Panc1 (cell line): ENCODE data around the gene FAM90A26.
"Not testable (repeated sequence)": the region's sequence is repeated elsewhere in the genome, so short reads cannot be mapped to it uniquely, and the experiment has no call there.

ENCODE experiments used
- POLR2AphosphoS5 ChIP-seq: IDR thresholded peaks from 2 replicates; pipeline ENCODE4 v1.6.1; 2012; ENCODE audit warnings: mild to moderate bottlenecking, low read depth, low read length, moderate library complexity
- TCF7L2 ChIP-seq: IDR thresholded peaks from 2 replicates; pipeline ENCODE4 v1.6.1; 2011; ENCODE audit warnings: mild to moderate bottlenecking, low read depth, low read length, inconsistent platforms

GRCh38 chr4:9131420-9131819, 38.8 kb upstream of the FAM90A26 start:
- TF ChIP-seq TCF7L2, POLR2AphosphoS5: not testable (repeated sequence)
